CD4-positive, alpha-beta T cell treated with Interleukin-21 for 1 hour (primary cell): ENCODE measurements around the gene PARD3B.

Source experiments
- DNase-seq: peaks from one replicate; pipeline ENCODE4 v3.0.0-alpha.2; 2020

Gene PARD3B

DNA sequence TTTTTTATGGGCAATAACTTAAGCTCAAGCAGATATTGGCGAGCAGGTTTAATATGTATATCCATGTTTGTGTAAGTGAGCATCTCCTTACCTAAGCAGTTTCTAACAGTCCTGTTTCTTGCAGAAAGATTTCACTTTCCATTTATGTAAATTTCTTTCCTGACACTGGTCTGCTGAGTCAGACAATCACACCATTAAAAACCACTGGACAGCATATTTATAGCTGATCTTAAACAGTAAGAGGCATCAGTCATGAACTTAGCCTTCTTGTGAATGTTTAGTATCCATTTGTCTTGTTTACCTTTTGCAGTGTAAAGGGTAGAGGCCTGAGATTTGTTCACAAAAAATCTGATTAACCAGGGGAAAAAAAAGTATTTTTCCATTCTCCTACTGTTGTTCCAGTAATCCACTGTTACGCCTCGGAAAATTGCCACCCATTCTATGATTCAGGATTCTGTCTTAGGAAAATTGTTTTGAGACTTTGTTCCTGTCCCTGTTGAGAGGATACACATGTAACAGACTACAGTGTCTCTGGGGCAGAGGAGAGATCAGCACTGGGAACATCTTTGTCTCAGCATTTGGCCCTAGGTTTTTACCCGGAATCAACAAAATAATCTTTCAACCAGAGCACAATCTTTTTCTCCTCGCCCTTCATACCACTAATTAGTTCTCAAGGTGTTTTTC, 616.0 kb downstream of the PARD3B start:
- no peak for DNase-seq

- DNase-seq = no peak
These were observed 621.5 kb downstream of the PARD3B start for GRCh38 chr2:205166745-205167144.

GRCh38 chr2:205169012-205169411, 623.7 kb downstream of the PARD3B start:
- no peak for DNase-seq

DNA sequence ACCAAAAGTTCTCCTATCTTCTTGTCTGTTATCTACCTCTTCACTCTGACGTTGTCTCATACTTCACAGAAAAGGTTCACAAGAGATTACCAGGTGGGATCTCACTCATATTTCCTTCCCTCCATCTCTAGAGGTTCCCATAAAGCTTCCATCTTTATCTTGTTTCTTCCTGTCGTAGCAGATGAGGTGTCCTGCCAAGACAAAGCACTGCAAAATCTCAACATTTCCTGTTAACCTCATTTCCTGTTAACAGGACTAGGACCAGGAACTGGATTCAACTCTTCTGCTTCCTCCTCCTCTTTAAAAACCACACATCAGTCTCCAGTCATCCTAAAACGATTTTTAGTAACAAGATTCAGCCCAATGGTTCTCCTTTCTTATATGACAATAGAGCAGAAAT, 624.2 kb downstream of the PARD3B start:
- no peak for DNase-seq

- DNase-seq = no peak
These were observed 625.1 kb downstream of the PARD3B start for GRCh38 chr2:205170399-205170798.

DNA sequence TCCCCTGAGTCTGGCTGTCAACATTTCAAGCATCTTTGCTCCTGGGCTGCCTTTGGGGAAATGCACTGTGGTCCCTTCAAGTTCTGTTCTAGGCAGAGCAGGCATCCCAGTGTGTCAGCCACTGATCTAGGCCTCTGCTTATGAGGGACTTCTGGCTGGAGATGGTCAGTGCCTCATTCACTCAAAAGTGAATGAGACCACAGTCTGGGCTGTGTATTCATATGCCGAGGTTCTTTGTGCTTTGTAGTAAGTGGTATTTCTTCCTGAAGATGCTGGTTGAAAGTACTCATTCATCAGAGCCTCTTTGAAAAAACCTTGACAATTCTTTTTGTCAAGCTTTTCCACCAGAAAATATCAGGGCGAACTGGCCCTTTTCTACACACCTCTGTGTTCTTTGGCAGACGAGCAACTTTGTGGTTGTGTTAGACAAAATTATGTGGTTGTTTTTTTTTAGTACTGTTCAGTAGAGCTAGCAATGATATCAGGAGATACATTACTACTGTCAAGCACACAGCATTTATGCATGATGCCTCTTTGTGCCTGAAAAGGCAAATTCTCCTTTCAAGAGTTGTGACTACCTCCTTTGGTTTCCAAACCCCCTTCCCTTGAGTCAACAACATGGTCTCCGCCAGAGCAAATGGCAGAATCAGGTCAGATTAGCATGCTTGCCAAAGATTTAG, 626.1 kb downstream of the PARD3B start:
- DNase-seq = no peak

- DNase-seq = no peak
These were observed 630.6 kb downstream of the PARD3B start for GRCh38 chr2:205175831-205176230.

- DNase-seq = no peak
These were observed 631.3 kb downstream of the PARD3B start for GRCh38 chr2:205176546-205176945.

DNA sequence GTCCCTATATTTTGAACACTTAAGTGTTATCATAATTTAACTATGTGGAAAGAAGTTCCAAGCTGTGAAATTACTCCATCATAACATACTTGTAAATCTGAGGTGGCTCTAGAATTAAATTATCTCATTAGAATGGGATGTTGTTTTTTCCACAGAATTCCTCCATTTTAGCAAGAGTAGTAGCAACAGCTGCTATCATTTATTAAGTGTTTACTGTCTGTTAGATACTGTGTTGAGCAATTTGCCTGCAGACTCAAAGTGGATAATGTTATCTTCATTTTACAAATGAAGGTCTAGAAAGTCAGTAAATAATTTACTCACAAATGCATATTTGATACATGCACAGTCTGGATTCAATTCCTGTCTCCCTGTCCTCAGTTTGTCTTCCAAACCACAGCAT, 632.3 kb downstream of the PARD3B start:
- no peak for DNase-seq

DNA sequence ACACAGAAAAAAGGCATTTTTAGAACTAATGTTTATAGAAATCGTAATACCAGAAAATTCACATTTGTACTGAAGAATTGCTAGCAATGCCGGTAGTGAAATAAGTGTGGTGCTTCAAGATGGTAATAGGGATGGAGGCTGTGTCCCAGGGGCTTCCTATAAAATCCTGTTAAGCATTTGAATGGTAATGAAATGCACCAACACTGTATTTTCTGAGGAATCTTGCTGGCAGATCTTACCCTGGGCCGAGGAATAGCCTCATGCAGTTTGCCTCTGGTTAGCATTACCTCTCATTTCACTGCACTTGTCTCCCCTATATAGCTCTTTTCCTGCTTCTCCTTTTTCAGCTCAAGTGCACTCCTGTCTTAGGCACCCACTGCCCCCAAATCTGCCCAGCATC, 635.5 kb downstream of the PARD3B start:
- DNase-seq = no peak

DNA sequence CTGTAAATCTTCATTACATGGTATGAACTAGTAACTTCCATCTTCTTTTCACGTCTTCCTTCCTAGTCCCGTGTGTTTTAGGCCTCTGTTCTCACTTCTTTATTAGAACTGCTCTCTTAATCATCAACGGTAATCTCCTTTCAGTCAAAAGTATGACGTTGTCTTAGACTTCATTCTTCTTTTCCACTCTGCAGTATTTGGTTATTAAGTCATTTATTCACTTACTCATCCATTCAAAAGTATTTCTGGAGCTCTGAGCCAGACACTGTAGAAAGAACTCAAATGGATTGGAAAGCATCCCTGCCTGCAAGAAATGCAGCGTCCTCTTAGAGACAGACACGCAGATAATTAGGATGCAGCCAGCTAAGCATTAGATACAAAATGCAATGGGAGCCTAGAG, 642.5 kb downstream of the PARD3B start:
- DNase-seq = no peak

DNA sequence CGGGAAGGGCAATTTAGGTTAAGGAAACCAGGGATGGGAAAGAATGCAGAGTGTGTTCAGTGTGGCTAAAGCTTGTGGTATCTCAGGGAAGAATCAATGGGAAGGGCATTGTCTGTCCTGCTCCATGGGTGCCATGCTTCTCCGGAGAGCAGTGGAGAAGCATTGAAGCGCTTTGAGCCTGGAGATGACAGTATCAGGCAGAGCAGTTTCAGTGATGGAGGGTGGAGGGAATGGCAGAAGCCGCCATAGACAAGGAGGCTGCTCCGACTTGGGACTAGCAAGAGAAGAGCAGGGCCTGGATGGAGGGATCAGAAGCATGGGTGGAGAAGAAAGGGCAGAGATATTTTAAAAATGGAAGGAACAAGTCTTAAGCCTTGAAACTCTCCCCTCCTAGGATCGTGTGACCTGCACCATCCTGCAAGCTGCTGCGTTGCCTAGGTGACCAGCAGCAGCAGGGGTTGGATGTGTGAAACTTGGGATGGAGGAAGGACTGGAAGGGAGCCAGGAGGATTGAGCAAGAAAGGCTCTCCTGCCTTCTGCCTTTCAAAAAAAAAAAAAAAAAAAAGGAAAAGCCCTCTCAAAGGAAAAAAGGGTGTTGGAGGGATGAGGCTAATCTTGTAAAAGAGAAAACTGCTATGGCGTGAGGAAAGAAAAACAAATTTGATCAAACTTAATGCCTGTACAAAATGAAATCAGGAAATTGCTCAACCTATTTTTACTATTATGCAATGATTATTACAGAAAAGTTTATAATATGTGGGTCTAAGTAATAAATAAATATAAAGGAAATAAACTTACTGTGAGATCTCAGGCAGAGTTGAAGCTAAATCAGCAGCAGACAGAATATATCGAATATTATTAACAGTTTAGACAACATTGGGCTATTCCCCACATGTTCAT, 643.2 kb downstream of the PARD3B start:
- DNase-seq = no peak

- DNase-seq = no peak
These were observed 644.0 kb downstream of the PARD3B start for GRCh38 chr2:205189301-205189700.

DNA sequence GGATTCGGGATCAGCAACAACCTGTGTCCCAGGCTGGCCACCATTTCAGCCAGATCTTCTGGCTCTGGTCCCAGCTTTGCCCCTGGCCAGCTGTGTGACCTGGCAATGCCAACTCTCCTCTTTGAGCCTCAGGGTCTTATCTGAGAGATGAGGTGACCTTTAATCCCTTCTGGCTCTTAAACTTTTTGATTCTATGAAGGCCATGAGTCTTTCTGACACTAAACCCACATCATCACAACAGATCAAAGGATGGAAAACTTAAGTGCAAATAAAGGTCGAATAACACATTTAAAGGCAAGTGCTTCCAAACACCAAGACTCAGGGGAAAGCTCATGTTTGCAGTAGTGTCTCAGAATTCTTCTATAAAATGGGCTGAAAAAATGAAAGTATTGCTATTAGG, 645.3 kb downstream of the PARD3B start:
- no peak for DNase-seq

DNA sequence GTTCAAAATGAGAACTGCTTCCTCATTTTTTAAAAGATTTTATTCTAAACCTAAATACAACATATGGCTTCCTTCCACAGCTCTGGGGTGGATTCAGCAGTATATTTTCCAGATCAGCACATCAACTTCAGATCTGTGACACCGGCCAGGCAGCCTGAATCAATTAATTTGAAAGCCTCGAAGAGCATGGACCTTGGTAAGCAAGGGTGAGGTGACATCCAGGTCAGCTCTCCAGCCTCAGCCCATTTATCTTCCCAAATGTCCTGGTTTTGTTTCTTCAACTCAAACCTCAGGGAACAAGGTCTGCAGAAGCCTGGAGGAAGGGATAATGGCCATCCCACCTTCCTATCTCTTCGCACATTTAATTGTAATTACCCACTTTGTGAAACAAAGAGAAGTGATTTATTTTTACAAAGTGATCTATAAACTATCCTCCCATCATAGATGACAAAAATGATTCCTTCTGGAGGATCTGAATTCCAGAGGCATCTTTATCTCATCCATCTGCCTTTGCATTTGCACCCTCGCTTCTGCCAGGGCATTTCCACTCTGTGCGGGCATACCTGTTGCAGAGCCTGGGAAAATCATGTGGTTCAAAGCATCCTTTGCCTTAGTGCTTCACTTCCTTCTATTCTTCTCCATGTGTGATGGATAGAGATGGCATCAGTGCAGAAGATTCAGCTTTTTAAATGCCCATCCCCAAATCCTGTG, 648.0 kb downstream of the PARD3B start:
- no peak for DNase-seq

- peak; percentile 2 for DNase-seq
These were observed 648.6 kb downstream of the PARD3B start for GRCh38 chr2:205193836-205194228.

GRCh38 chr2:205197468-205198139, 652.3 kb downstream of the PARD3B start:
- peak; percentile 29 for DNase-seq

DNA sequence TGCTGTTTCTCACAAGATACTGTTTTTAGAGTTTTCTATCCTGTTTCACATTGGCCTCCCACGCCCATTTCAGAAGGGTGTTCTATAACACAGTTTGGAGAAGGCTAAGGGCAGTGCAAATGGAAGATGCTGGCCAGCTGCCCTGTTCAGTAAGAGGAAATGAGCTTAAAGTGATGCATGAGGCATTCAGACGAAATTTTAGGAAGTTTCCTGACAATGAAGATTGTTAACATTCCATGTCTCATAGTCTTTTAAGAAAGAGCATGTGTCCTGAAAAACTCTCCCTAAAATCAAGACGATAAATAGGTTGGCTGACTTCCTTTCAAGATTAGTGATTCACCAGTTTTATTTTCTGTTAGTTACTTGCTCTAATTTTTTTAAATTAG, 652.9 kb downstream of the PARD3B start:
- DNase-seq = no peak

GRCh38 chr2:205199165-205199850, 654.0 kb downstream of the PARD3B start:
- no peak for DNase-seq

GRCh38 chr2:205210494-205210893, 665.2 kb downstream of the PARD3B start:
- no peak for DNase-seq

DNA sequence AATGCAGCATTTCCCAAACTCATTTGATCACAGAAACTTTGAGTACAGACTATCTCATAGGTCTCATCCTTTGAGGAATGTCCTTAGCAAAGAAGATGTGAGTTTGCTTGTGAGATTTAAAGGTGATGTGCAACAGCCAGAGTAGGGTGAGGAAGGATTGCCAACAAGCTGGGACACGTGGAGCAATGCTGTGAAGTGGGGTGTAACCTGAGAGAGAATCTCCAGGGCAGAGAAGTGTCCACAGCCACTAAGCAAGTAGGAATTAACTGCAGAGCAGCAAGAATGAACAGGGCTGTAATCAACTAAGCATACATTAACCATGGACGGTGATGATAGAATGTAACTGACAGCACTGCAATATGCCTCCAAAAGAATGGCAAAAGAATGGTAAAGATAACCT, 667.1 kb downstream of the PARD3B start:
- DNase-seq = no peak

GRCh38 chr2:205216092-205216491, 670.8 kb downstream of the PARD3B start:
- no peak for DNase-seq
